ENCODE results near the gene PPHLN1.

DNA sequence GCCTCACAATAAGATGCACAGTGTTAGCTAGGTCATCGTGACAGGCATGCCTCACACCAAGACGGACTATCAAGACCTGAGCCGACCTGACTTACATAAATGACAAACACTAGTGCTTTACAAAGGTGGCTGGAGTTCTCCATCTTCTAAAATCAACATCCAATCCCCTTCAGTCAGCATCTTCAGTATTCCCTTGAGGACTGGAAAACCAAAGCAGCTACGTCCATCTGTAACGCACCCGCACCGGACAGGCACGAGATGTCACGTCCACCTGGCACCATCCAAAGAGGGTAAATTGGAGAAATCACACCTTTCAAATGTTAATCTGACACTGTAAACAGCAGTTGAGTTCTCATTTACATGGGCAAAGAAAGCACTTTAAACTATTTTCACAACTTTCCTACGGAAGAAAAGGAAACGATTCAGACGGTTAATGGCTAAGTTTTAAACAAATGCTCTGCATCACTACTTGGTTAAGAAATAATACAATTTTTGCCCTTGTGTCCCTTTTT is 133.4 kb downstream of the PPHLN1 start:
- TF ChIP-seq POLR2AphosphoS5 (IDR thresholded peaks at IDR 0.05; ENCODE audit: low read depth, low read length) (no peak), SIN3A (IDR thresholded peaks at IDR 0.05; ENCODE audit: borderline replicate concordance, insufficient read depth, low read length) (no peak)

All from PFSK-1 (cell line).